CD4-positive, alpha-beta T cell treated with Interleukin-12 subunit alpha and Interleukin-12 subunit beta, for 1 hour (primary cell): Measurements from ENCODE around the gene EDRF1.

Source experiments
- DNase-seq: peaks from one replicate; pipeline ENCODE4 v3.0.0-alpha.2; 2020

EDRF1 gene

GRCh38 chr10:125762692-125763648, 43.5 kb downstream of the EDRF1 start:
- DNase-seq = no peak

GRCh38 chr10:125765835-125766234, 46.3 kb downstream of the EDRF1 start:
- no peak for DNase-seq

GRCh38 chr10:125766511-125766910, 47.0 kb downstream of the EDRF1 start:
- no peak for DNase-seq

GRCh38 chr10:125768219-125768855, 48.8 kb downstream of the EDRF1 start:
- DNase-seq = no peak

GRCh38 chr10:125769175-125769574, 49.7 kb downstream of the EDRF1 start:
- DNase-seq = no peak

GRCh38 chr10:125770844-125771243, 51.3 kb downstream of the EDRF1 start:
- DNase-seq = no peak

- DNase-seq = no peak
These were observed 52.8 kb downstream of the EDRF1 start for GRCh38 chr10:125772112-125772863.

- DNase-seq = no peak
These were observed 53.3 kb downstream of the EDRF1 start for GRCh38 chr10:125772864-125773180.

- no peak for DNase-seq
These were observed 54.4 kb downstream of the EDRF1 start for GRCh38 chr10:125773687-125774543.

GRCh38 chr10:125774581-125775191, 55.2 kb downstream of the EDRF1 start:
- DNase-seq = no peak

- DNase-seq = no peak
These were observed 56.1 kb downstream of the EDRF1 start, which contains the start of gene MMP21 for GRCh38 chr10:125775491-125776106. Gene MMP21 (minus strand): TSS chr10:125775821. CDS start chr10:125775821, 0 bp downstream.

- no peak for DNase-seq
These were observed 58.3 kb downstream of the EDRF1 start for GRCh38 chr10:125777806-125778205.

GRCh38 chr10:125778556-125778955, 59.0 kb downstream of the EDRF1 start:
- no peak for DNase-seq

- no peak for DNase-seq
These were observed 60.2 kb downstream of the EDRF1 start for GRCh38 chr10:125779403-125780327.

- no peak for DNase-seq
These were observed 61.9 kb downstream of the EDRF1 start for GRCh38 chr10:125781374-125781773.

- no peak for DNase-seq
These were observed 62.5 kb downstream of the EDRF1 start for GRCh38 chr10:125782054-125782453.

GRCh38 chr10:125782616-125783015, 63.1 kb downstream of the EDRF1 start:
- no peak for DNase-seq

- no peak for DNase-seq
These were observed 63.9 kb downstream of the EDRF1 start for GRCh38 chr10:125783408-125783807.

- no peak for DNase-seq
These were observed 64.4 kb downstream of the EDRF1 start for GRCh38 chr10:125783957-125784356.

GRCh38 chr10:125785791-125786190, 66.3 kb downstream of the EDRF1 start:
- DNase-seq = no peak
